AG04450 (cell line): ENCODE data around the gene CBX4. TPM values are rescaled to one million over a fixed set of nuclear protein-coding genes. Genes with fewer than 3 reads are reported as not detected.
A peak's percentile ranks its signal among the peaks of the same experiment; 100 is the strongest.

Source experiments
- CTCF ChIA-PET: fragments of 300-600, 350-600 bp; formaldehyde crosslinking; extraction: SDS; loops from one replicate; lab custom pipeline; 2022; ENCODE audit warnings: antibody characterized with exemption, inconsistent platforms; lab: Charles Lee
- POLR2A ChIA-PET: fragments of 350-600 bp; formaldehyde crosslinking; extraction: SDS; loops from one replicate; lab custom pipeline; 2021; ENCODE audit warnings: antibody characterized with exemption, inconsistent platforms; lab: Yijun Ruan, JAX
- DNase-seq: peaks from one replicate; pipeline ENCODE4 v3.0.0-alpha.2; 2011; ENCODE audit warnings: low read depth, low spot score
- H3K27ac ChIP-seq: one replicate; pipeline ENCODE4 v1.5.1; 2012; ENCODE audit warnings: low read depth, low read length, control low read depth
- H3K27me3 ChIP-seq: one replicate; pipeline ENCODE4 v1.6.0; 2012; ENCODE audit warnings: low read length; ENCODE audit not compliant: control insufficient read depth, insufficient read depth
- H3K4me3 ChIP-seq: 2 replicates; pipeline ENCODE4 v1.5.1; 2011; ENCODE audit warnings: mild to moderate bottlenecking, low read depth, low read length, control low read depth
- H3K9me3 ChIP-seq: 2 replicates; pipeline ENCODE4 v1.5.1; 2012; ENCODE audit warnings: low read length; ENCODE audit not compliant: control insufficient read depth, insufficient read depth
- CTCF ChIP-seq: IDR thresholded peaks from 2 replicates; pipeline ENCODE4 v1.5.1; 2011; ENCODE audit warnings: low read depth, low read length, control low read depth, inconsistent platforms
- polyA plus RNA-seq: library from polyadenylated mRNA; depleted of rRNA; stranded (reverse); fragments of >200 nt; gene quantifications from 2 replicates; pipeline ENCODE4 v1.2.3, GENCODE V29; 2011

The CBX4 gene
- polyA plus RNA-seq, 1 experiment: 7.6 TPM

GRCh38 chr17:79806446-79806760, 32.8 kb downstream of the CBX4 start:
- ChIA-PET POLR2A (no interaction called here), CTCF (no interaction called here)
- DNase-seq: no peak
- TF ChIP-seq CTCF: no peak
- Histone ChIP-seq H3K27ac (no peak overlapping the region), H3K9me3 (peaks cover 16% of the 10 kb centered on the region), H3K4me3 (no peak overlapping the region), H3K27me3 (peaks cover 94% of the 10 kb centered on the region)

GRCh38 chr17:79804856-79805696, 34.2 kb downstream of the CBX4 start:
- ChIA-PET CTCF (no interaction called here), POLR2A (no interaction called here)
- no peak for DNase-seq
- H3K27ac ChIP-seq: no peak overlapping the region
- H3K4me3 ChIP-seq: no peak overlapping the region
- H3K27me3 ChIP-seq: peaks cover 96% of the 10 kb centered on the region
- TF ChIP-seq CTCF: no peak
- H3K9me3 ChIP-seq: peaks cover 16% of the 10 kb centered on the region

- Histone ChIP-seq H3K4me3 (peak overlapping the region; percentile 31; the same call in 1 of the 2 replicates), H3K27ac (no peak overlapping the region), H3K27me3 (peaks cover 98% of the 10 kb centered on the region), H3K9me3 (peaks cover 16% of the 10 kb centered on the region)
- TF ChIP-seq CTCF: no peak
- no peak for DNase-seq
- CTCF ChIA-PET: interaction anchor here (0.7 kb wide), 1 partner anchor 40 kb away, joined by 3 read pairs; no protein-coding TSS in a partner anchor
- POLR2A ChIA-PET: no interaction called here
These were observed 35.0 kb downstream of the CBX4 start for GRCh38 chr17:79803997-79804855.

- Histone ChIP-seq H3K27ac (no peak overlapping the region), H3K9me3 (peaks cover 16% of the 10 kb centered on the region), H3K27me3 (peaks cover 98% of the 10 kb centered on the region), H3K4me3 (no peak overlapping the region)
- DNase-seq: no peak
- ChIA-PET CTCF (interaction anchor here (0.7 kb wide), 1 partner anchor 41 kb away, joined by 3 read pairs; no protein-coding TSS in a partner anchor), POLR2A (no interaction called here)
- no peak for TF ChIP-seq CTCF
These were observed 35.7 kb downstream of the CBX4 start for GRCh38 chr17:79803421-79803996.
